Astrocyte of the spinal cord (primary cell): ENCODE results near the gene SPACDR.

ENCODE experiments used
- DNase-seq: peaks from one replicate; pipeline ENCODE4 v3.0.0; 2011; ENCODE audit warnings: low read depth, low spot score
- H3K4me3 ChIP-seq: 2 replicates; pipeline ENCODE4 v1.5.1; 2011; ENCODE audit warnings: low read depth, mild to moderate bottlenecking, low read length, moderate library complexity
- in situ Hi-C: cut with HindIII; loops from 2 replicates; pipeline ENCODE4 v1.10.0; 2017; ENCODE audit warnings: low sequenced_read_pairs
- TF ChIP-seq, protein P1 (sequence below): IDR thresholded peaks from 2 replicates; pipeline ENCODE4 v1.5.1; 2012; ENCODE audit warnings: low read depth, mild to moderate bottlenecking, low read length, inconsistent platforms

Gene SPACDR

DNA sequence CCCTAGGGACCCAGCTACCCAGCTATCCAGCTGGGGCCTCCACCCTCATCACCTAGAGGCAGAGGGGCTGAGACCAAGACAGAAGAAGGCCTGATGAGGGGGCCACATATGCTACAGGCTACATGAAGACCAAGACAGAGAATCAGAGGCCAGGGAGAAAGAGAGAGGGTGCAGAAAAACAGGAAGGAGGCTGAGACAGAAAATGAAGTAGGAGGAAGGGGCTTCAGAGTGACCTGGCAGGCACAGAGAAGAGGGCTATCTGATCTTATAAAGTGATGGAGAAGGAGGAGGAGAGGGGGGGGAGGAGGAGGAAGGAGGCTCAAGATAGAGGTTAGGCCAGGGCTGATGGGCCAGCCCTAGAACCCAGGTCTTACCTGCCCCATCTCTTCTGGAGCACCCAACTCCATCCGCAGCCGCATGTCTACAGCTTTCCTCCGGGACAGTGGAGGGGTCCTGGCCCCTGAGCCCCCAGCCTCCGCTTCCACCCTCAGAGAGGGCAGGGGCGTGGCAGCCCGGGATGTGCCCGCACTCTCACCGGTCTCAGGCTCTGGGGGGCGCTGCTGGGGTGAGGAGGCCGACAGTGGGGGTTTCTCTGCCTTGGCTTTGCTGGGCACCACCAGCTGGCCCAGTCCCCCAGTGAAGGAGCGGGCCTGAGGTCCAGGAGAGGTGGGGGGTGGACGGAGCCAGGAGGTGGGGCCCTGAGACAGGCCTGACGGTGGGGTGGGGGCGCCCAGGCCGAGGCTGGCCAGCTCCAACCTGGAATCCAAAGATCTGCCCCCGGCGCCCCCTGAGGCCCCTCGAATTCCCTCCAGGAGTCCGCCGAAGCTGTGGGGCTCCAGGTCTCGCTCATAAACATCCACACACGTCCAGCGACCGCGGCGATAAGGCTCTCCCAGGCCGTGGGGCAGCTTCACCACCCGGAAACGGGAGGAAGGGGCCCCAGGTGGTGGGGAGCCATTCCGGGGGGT lies 13.1 kb upstream of the SPACDR start:
- no peak for DNase-seq
- H3K4me3 ChIP-seq: peak overlapping the region; percentile 94
- TF ChIP-seq, protein P1, sequence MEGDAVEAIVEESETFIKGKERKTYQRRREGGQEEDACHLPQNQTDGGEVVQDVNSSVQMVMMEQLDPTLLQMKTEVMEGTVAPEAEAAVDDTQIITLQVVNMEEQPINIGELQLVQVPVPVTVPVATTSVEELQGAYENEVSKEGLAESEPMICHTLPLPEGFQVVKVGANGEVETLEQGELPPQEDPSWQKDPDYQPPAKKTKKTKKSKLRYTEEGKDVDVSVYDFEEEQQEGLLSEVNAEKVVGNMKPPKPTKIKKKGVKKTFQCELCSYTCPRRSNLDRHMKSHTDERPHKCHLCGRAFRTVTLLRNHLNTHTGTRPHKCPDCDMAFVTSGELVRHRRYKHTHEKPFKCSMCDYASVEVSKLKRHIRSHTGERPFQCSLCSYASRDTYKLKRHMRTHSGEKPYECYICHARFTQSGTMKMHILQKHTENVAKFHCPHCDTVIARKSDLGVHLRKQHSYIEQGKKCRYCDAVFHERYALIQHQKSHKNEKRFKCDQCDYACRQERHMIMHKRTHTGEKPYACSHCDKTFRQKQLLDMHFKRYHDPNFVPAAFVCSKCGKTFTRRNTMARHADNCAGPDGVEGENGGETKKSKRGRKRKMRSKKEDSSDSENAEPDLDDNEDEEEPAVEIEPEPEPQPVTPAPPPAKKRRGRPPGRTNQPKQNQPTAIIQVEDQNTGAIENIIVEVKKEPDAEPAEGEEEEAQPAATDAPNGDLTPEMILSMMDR: peak; percentile 49
- in situ Hi-C loops: no loop called here

DNA sequence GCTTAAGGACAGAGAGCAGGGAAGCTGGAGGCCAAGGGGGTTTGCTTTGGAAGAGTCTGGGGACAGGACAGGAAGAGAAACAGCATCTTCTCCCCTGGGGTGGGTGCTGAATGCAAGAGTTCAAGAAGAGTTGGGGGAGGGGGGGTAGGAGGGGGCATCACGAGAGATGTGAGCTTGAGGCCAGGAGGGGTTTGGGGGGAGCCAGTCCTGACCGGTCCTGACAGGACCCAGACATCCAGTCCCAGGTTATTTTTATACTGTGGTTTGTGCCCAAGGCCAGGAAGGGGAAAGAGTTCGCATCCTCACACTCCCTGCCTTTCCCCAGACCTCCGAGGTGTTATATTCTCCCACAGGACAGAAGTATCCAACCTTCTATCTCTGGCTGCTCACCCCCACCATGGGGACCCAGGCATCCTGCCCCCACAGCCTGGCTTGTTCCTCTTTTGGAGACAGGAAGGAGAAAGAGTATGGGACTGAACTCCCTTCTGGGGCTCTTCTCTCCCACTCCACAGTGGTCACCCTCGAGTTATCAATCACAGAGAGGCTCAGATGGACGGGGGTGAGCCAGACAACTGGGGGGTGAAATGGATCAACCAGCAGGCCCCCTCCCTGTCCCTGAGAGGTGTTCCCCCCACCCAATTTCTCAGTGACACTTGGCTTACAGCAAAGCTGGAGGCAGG lies 12.2 kb upstream of the SPACDR start:
- H3K4me3 ChIP-seq: peak overlapping the region; percentile 94
- DNase-seq: no peak
- TF ChIP-seq, protein P1: no peak
- in situ Hi-C loops: no loop called here

DNA sequence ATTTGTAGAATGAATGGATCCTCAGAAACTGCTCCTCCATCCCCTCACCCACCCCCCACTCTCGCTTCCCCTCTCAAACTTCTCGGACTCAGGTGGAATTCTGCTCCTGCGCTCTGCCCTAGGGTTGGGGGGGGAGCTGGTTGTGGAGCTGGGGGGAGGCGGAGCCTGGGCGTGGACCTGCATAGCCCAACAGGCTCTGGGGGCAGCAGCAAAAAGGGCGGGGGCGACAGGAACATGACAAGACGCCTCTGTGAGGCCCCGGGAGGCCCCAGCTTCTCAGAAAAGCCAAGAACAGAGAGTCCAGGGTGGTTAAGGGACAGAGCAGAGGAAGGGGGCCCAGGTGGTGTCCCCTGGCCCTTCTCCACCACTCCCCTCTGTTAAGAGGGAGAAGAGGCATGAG lies 11.5 kb upstream of the SPACDR start:
- H3K4me3 ChIP-seq: peak overlapping the region; percentile 13
- no peak for DNase-seq
- in situ Hi-C loops: no loop called here
- TF ChIP-seq, protein P1: no peak

DNA sequence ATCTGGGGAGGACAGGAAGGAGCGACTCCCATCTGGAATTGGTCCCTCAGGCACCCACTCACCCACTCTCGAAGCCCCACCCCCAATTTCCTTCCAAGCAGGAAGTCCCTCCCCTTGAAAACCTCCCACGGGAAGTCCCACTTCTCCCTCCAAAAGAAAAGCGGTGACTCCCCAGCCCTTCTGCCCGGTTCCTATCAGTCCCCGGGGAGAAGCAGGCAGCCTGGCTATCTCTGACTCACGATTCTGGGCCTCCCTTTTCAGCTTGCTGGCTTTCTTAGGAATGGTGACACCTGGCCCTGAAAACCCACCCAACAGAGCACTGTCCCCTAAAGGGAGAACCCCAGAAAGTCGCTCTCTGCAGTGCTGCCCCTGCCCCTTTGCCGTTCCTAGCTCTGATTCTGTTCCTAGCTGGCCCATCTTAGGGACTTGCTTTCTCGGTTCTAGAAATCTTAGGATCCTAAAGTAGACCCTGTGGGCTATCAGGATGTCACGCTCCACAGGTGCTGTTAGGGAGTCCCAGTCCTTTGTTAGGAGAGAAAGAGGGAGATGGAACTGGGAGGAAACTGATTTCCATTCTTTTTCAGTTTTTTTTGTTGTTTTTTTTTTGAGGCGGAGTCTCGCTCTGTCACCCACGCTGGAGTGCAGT lies 8.9 kb upstream of the SPACDR start:
- TF ChIP-seq, protein P1: no peak
- in situ Hi-C loops: no loop called here
- H3K4me3 ChIP-seq: no peak overlapping the region
- DNase-seq: no peak

DNA sequence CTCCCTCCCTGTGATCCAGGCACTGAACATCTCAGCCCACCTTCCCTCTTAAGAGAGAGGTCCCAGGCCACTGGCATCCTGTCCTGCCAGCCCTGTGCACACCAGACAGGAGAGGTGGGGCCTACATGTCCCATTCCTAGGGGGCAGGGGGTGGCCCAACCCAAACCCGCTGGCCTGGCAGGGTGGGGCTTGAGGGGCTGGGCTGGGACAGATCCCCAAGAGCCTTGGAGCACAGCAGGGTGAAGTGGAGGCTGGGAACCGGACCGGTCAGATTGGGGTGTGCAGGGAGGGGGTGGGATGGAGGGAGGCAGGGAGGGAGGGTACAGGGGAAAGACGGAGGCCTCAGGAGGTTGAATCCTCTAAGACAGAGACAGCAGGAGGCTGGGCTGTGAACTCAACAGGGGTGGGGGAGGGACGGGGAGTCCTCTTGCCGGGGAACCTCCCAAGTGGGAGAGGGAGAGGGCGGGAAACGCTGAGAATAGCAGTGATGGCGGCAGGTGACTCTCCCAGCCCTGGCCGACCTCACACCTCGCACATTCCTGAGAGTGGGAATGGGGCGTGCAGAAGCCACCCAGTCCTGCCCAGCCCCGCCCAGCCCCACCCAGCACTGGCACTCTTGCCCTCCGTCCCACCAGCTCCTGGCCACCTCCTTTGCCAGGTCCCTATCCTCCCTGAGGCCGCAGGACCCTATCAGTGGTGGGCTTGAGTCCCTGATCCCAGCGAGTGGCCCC lies 8.2 kb upstream of the SPACDR start:
- in situ Hi-C loops: no loop called here

More for the DNA sequence above, 8.2 kb upstream of the SPACDR start:
- TF ChIP-seq, protein P1: no peak
- no peak overlapping the region for H3K4me3 ChIP-seq
- DNase-seq: no peak
